H1 (cell line): ENCODE measurements around the gene RAD50.

Experiments used
- CREB1 ChIP-seq: IDR thresholded peaks from 2 replicates; pipeline ENCODE4 v1.6.1; 2012; ENCODE audit warnings: inconsistent platforms
- CTCF ChIP-seq, 3 experiments: IDR thresholded peaks; 1 replicate in 2 of 3; 2 replicates in 1 of 3; pipeline versions ENCODE4 v1.5.1 to v1.6.1; 2011; ENCODE audit warnings: low read length in 3 of 3, mild to moderate bottlenecking in 3 of 3, inconsistent platforms in 2 of 3, low read depth in 1 of 3, moderate library complexity in 1 of 3; ENCODE audit not compliant: insufficient read depth in 1 of 3; ENCODE audit errors: control extremely low read depth in 1 of 3
- EGR1 ChIP-seq: IDR thresholded peaks from 2 replicates; pipeline ENCODE4 v1.6.1; 2011; ENCODE audit warnings: low read depth, low read length, borderline replicate concordance
- EZH2 ChIP-seq: fragments of 200-600 bp; sonication (generic); IDR thresholded peaks from 2 replicates; pipeline ENCODE4 v1.7.1; 2012; ENCODE audit warnings: low read depth, mild to moderate bottlenecking, moderate library complexity, low read length, inconsistent platforms; ENCODE audit not compliant: severe bottlenecking
- POLR2A ChIP-seq, 2 experiments: IDR thresholded peaks; 1 replicate in 1 of 2; 2 replicates in 1 of 2; pipeline ENCODE4 v1.6.1; 2011; ENCODE audit warnings: low read depth in 2 of 2, low read length in 2 of 2, mild to moderate bottlenecking in 2 of 2; ENCODE audit errors: control extremely low read depth in 1 of 2
- POLR2AphosphoS5 ChIP-seq: IDR thresholded peaks from 2 replicates; pipeline ENCODE4 v1.6.1; 2011; ENCODE audit warnings: low read depth, low read length
- SP2 ChIP-seq: IDR thresholded peaks from 2 replicates; pipeline ENCODE4 v1.6.1; 2012; ENCODE audit warnings: mild to moderate bottlenecking, low read length, inconsistent platforms
- TAF1 ChIP-seq: IDR thresholded peaks from 2 replicates; pipeline ENCODE4 v1.6.1; 2011; ENCODE audit warnings: mild to moderate bottlenecking, low read depth, low read length
- TEAD4 ChIP-seq: IDR thresholded peaks from 2 replicates; pipeline ENCODE4 v1.6.1; 2012; ENCODE audit warnings: low read depth, low read length, inconsistent platforms, mixed read lengths

- TF ChIP-seq CTCF (IDR thresholded peaks at IDR 0.05; ENCODE audit: control extremely low read depth in 1 of 3, insufficient read depth in 1 of 3, low read depth in 1 of 3, low read length in 3 of 3) (no peak), EZH2 (no peak), TEAD4 (no peak; the same call in 1 of the 2 replicates), TAF1 (peak; percentile 86), CREB1 (peak; percentile 65), POLR2A (IDR thresholded peaks at IDR 0.05; ENCODE audit: control extremely low read depth in 1 of 2, low read depth in 2 of 2, low read length in 2 of 2) (peak; percentile 62 to 92), EGR1 (peak; percentile 80; the same call in 1 of the 2 replicates), SP2 (no peak), POLR2AphosphoS5 (peak; percentile 94)
These were observed at the start of gene RAD50 for GRCh38 chr5:132556763-132557477.
